GM12892 (cell line): ENCODE data around the gene NTMT1.

ENCODE experiments used
- DNase-seq: peaks from one replicate; pipeline ENCODE4 v3.0.0; 2011; ENCODE audit not compliant: insufficient read length
- FAIRE-seq: peaks from 2 replicates; lab custom pipeline; 2011; peaks lifted over from hg19 to GRCh38; lab: Jason Lieb, UNC
- POLR2A ChIP-seq: IDR thresholded peaks from 2 replicates; pipeline ENCODE4 v1.6.1; 2011; ENCODE audit warnings: low read depth, low read length, control low read depth
- POLR2AphosphoS5 ChIP-seq: IDR thresholded peaks from 2 replicates; pipeline ENCODE4 v1.6.1; 2011; ENCODE audit warnings: low read depth, low read length, control low read depth
- TAF1 ChIP-seq: IDR thresholded peaks from 2 replicates; pipeline ENCODE4 v1.6.1; 2011; ENCODE audit warnings: low read depth, mild to moderate bottlenecking, control low read depth, low read length, borderline replicate concordance

The NTMT1 gene

DNA sequence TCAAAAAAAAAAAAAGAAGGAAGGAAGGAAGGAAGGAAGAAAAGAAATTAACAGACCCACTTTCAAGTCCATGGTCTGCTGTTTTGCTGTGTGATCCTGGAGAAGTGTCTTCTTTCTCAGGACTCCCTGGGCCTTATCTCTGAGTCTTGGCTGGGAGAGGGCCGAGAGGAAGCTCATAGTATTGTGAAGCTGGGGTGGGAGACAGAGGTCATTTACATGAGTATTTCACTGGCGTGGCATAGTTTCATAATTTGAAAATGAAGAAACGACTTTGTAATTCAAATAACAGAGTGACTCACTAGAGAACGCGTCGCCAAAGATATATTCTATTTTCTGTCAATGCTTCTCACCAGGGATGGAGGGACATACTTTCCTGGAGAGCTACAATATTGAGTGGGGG lies 2.6 kb upstream of the NTMT1 start:
- DNase-seq (no peak), FAIRE-seq (no peak)
- TF ChIP-seq TAF1: no peak
- TF ChIP-seq POLR2A: no peak
- no peak for TF ChIP-seq POLR2AphosphoS5

DNA sequence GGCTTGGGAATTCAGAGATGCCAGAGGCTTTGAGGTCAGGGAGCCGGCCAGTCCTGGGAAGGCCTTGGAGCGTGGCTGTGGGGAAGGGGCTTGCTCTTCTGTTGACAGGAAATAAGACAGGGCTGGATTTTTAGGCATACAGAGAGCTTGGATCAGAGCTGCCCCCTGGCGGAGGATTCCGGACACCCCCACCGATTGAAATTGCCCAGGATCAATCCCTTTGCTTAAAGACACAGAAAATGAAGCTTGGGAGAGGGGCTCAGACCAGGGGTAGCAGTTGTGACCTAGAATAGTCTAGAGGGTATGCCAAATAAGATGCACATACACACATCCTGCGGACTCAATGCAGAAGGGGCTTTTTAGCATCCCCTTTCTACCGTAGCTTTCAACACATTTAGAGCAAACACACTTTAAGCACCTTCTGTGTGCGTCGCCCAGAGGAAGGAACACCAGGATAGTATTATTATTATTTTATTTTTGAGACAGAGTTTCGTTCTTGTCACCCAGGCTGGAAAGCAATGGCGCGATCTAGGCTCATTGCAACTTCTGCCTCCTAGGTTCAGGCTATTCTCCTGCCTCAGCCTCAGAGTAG lies 1.7 kb upstream of the NTMT1 start:
- DNase-seq (no peak), FAIRE-seq (no peak)
- TF ChIP-seq POLR2A: no peak
- no peak for TF ChIP-seq POLR2AphosphoS5
- no peak for TF ChIP-seq TAF1

DNA sequence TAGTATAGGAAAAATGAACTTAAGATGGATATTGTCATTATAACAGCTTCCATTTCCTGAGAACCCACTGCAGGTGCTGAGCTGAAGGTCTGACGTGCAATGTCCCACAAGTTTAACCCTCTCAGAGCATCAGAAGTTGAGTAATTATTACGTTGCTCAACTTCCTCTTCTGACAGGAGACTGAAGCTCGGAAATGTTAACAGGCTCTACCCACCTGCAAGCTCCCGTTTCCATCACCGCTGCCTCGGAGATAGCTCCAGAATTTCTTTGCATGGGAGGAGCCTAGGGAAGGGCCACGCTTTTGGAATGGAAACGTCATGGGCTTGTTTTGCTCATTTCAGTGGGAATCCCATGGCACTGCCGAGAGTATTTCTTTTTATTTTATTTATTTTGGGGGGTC lies 1.0 kb upstream of the NTMT1 start:
- TF ChIP-seq TAF1: no peak
- TF ChIP-seq POLR2A: no peak
- TF ChIP-seq POLR2AphosphoS5: no peak
- FAIRE-seq: no peak
- DNase-seq: no peak

GRCh38 chr9:129626625-129627284 lies 792 bp downstream of the NTMT1 start:
- FAIRE-seq (peak; percentile 44), DNase-seq (no peak)
- TF ChIP-seq POLR2A: peak; percentile 36; the same call in 1 of the 2 replicates
- no peak for TF ChIP-seq TAF1
- TF ChIP-seq POLR2AphosphoS5: no peak; the same call in 1 of the 2 replicates

DNA sequence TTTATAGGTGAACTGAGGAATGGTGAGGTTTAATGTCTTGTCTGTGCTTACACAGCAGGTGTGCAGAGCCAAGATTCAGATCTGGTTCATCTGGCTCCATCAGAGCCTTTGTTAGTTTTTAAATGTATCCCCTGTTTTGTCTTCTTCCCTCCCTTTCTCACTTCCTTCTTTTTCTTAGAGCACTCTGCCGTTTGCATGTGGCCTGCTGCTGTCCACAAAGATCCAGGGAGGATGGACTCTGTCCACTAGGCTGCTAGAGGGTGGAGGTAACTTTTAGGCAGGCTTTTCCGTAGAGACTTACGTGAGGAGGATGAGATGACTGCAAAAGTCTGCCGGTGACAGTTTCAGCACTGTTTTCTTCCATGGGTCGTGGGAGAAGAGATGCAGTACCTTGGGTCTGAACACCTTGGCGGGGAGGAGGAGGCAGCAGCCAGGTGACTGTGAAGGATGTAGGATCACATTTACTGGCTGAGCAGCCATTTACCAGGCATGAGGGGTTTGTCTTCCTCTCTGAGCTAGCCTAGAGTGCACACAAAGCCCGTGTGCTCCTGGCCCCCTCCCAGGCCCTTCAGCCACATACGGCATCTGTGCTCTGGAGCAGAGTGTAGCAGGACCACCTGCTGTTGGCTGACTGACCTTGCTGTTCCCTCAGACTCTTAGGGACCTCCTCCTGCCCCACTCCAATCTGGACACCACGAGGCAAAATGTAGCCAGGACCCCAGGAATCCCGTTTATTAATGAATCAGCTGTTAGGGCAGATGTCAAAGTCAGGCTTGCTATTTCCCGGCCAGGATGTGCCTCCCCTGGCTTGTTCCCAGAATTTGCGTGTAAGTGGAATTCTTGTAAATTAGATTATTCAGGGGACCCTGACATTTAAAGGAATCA lies 1.8 kb downstream of the NTMT1 start:
- FAIRE-seq (no peak), DNase-seq (no peak)
- no peak for TF ChIP-seq POLR2AphosphoS5
- TF ChIP-seq TAF1: no peak
- TF ChIP-seq POLR2A: no peak

GRCh38 chr9:129628709-129629108 lies 2.7 kb downstream of the NTMT1 start:
- DNase-seq (no peak), FAIRE-seq (no peak)
- TF ChIP-seq POLR2A (no peak), POLR2AphosphoS5 (no peak), TAF1 (no peak)

GRCh38 chr9:129629251-129629820 lies 3.4 kb downstream of the NTMT1 start:
- TF ChIP-seq TAF1 (no peak), POLR2AphosphoS5 (no peak), POLR2A (no peak)
- FAIRE-seq (no peak), DNase-seq (no peak)

DNA sequence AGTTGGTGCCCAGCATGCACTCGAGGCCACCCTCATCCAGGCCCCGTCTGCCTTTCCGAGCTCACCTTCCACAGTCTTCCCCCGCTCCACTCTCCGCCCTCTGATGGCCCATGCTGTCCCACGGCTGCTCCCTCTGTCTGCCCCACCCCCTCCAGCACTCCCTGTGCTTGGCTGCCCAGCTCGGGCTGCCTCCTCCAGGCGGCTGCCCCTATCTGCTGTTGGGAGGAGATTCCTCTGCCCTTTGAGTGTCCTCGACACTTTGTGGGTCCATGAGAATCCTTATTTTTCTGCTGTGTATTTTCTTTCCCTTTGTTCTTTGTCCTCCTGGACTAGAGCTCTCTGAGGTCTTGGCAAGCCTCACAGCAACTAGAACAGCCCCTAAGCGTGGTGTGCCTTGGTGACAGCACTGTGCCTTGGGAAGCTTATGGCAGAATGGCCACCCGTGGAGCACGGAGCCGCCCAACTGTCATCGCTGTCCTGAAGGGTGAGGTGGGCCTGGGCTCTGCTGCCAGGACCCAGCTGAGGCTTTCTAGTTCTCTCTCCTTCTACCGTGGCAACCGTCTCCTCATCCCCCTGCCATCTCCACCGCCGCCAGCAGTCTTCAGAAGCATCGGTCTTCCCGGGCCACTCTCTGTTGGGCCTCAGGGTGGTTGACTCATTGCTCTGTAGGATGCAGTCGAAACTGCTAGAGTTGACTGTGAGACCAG lies 5.2 kb downstream of the NTMT1 start:
- FAIRE-seq (no peak), DNase-seq (no peak)
- TF ChIP-seq TAF1 (no peak), POLR2A (no peak), POLR2AphosphoS5 (no peak)

DNA sequence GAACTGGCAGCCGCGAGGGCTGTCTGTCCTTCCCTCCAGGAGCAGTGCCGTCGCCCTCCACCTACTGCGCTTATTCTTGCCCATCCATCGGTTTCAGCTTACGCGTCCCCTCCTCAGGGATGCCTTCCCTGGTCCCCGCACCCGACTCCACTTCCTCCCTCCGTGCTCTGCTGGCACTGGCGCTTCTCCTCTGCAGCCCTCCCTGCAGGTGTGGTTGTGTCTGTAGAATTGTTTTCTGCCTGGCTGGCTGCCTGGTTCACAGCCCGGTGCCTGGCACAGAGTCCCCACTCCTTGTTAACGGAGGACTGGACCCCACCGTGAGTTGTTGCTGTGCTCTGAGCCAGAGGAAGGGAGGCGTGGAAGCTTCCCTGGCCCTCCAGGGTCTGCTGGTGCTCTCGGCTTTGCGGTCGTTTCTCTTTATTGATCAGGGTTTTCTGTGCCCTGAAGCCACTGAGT lies 5.7 kb downstream of the NTMT1 start:
- no peak for FAIRE-seq
- DNase-seq: no peak
- TF ChIP-seq POLR2A: no peak
- no peak for TF ChIP-seq TAF1
- no peak for TF ChIP-seq POLR2AphosphoS5

DNA sequence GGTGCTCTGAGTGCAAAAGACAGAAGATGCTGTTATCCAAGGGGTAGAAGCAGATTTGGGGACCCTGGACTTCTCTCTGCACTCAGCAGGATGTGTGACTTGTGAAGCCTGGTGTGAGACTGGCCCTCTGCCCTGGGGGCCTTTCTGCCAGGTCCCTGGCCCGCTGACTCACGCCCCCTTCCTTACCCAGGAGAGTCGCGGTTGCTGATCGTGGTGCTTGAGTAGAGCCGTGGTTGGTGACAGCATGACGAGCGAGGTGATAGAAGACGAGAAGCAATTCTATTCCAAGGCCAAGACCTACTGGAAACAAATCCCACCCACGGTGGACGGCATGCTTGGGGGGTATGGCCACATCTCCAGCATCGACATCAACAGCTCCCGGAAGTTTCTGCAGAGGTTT lies 6.5 kb downstream of the NTMT1 start:
- DNase-seq (no peak), FAIRE-seq (no peak)
- no peak for TF ChIP-seq TAF1
- TF ChIP-seq POLR2AphosphoS5: no peak
- no peak for TF ChIP-seq POLR2A

DNA sequence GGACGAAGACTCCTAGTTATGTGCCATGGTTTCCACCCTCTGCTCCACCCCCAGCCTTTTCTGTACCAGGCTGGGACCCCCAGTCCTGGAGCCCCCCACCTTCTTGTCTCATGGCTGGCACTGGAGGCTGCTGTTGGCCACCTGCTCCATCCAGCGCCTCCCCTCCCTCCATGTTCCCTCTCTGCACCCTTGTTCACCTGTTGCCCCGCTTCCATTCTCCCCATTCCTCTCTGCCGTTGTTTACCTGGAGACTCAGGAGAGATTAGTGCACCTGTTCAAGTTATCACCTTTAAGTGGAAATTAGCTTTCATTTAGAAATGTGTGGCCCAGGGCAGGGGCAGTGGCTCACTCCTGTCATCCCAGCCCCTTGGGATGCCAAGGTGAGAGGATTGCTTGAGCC lies 7.2 kb downstream of the NTMT1 start:
- FAIRE-seq: no peak
- TF ChIP-seq TAF1 (no peak), POLR2A (no peak), POLR2AphosphoS5 (no peak)
- no peak for DNase-seq
